Skeletal muscle cell (primary cell): Measurements from ENCODE around the gene STRN3.
"Not testable (repeated sequence)": the region's sequence is repeated elsewhere in the genome, so short reads cannot be mapped to it uniquely, and the experiment has no call there.

ENCODE experiments used
- DNase-seq: peaks from one replicate; pipeline ENCODE4 v3.0.0-alpha.2; 2010; ENCODE audit warnings: low read depth
- H3K4me3 ChIP-seq: 2 replicates; pipeline ENCODE4 v1.5.1; 2011; ENCODE audit warnings: low read depth, mild to moderate bottlenecking, control low read depth, low read length, moderate library complexity

STRN3 gene

GRCh38 chr14:30980106-30980704 lies 46.0 kb downstream of the STRN3 start:
- not testable (repeated sequence) for H3K4me3 ChIP-seq
- peak; percentile 32 for DNase-seq

DNA sequence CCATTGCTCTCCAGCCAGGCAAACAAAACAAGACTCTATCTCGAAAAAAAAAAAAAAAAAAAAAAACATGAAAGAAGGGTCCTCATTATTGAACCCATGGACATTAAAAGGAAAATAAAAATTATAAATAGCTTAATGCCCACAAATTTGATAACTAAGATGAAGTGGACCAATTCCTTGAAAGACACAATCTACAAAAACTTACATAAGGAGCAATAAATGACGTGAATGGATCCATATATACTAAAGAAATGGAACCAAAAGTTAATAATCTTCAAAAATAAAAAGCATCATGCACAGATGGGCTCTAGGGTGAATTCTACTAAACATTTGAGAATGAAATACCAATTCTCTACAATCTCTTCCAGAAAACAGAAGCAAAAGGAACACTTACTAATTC lies 48.4 kb downstream of the STRN3 start:
- no peak overlapping the region for H3K4me3 ChIP-seq
- no peak for DNase-seq

DNA sequence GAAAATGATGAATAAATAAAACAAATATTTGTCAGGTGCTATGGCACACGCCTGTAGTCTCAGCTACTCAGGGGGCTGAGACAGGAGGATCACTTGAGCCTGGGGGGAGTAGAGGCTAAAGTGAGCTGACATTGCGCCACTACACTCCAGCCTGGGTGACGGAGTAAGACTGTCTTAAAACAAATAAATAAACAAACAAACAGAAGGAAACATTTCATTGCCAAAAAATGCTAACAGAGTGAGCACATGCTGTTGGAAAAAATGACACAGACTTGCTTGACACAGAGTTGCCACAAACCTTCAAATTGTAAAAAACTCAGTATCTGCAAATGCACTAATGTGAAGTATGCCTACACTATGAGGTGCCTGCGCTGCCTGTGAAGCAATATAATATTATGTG lies 51.6 kb downstream of the STRN3 start:
- H3K4me3 ChIP-seq, result no peak overlapping the region
- DNase-seq, result no peak

DNA sequence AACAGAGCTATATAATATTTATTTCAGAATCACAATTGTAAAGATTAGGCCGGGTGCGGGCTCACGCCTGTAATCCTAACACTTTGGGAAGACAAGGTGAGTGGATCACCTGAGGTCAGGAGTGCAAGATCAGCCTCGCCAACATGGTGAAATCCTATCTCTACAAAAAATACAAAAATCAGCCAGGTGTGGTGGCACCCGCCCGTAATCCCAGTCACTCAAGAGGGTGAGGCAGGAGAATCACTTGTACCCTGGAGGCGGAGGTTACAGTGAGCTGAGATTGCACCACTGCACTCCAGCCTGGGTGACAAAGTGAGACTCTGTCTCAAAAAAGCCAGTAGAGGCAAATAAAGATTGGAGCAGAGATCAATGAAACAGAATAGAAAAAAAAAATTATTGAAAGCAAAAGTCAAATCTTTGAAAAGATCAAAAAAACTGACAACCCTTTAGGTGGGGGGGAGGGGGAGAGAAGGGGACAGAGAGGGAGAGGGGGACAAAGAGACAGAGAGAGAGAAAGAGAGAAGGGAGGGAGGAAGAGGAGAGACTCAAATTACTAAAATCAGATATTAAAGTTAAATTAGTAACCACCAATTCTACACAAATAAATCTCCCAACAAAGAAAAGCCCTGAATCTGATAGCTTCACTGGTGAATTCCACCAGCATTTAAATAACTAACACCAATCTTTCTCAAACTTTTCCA lies 53.1 kb downstream of the STRN3 start:
- DNase-seq, result no peak
- no peak overlapping the region for H3K4me3 ChIP-seq

- DNase-seq, H3K4me3 ChIP-seq: not testable (repeated sequence)
These were observed 54.0 kb downstream of the STRN3 start for GRCh38 chr14:30972036-30972732.

DNA sequence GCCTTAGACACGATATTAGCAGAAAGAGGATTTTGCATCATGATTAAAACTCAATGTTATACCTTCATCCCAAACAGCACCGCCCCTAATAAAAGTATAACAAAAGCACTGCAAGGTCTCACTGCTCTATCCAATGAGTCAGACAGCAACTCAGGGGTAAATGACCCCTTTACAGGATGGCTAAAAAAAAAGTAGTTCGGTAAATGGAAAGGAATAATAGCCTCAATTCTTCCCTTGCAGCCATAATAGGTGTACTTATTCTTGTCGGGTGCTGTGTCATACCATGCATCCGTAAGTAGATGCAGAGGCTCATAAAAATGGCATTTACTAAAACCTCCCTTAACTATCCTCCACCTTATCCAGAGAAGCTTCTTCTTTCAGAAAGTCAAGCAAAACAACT lies 54.6 kb downstream of the STRN3 start:
- H3K4me3 ChIP-seq, result no peak overlapping the region
- DNase-seq, result no peak

- not testable (repeated sequence) for H3K4me3 ChIP-seq, DNase-seq
These were observed 56.4 kb downstream of the STRN3 start for GRCh38 chr14:30969796-30970195.

DNA sequence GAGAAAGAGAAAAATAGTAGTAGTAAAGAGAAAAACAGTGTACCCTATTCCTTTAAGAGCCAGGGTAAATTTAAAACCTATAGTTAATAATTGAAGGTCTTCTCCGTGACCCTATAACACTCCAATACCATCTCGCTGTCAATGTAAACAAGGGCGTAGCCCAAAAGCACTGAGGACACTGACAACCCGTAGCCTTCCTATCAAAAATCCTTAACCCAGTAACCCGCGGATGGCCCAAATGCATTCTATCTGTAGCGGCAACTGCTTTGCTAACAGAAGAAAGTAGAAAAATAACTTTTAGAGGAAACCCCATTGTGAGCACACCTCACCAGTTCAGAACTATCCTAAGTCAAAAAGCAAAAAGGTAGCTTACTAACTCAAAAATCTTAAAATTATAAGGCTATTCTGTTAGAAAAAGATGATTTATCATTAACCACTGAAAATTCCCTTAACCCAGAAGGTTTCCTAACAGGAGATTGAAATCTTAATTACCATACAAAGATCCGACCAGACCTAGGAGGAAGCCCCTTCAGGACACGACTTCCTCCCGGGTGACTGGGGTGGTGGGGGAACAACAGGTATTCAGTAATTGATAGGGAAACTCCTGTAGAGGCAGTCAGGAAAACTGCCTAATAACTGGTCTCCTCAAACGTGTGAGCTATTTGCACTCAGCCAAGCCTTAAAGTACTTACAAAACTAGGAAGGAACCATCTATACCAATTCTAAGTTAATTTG lies 58.6 kb downstream of the STRN3 start:
- DNase-seq, result not testable (repeated sequence)

DNA sequence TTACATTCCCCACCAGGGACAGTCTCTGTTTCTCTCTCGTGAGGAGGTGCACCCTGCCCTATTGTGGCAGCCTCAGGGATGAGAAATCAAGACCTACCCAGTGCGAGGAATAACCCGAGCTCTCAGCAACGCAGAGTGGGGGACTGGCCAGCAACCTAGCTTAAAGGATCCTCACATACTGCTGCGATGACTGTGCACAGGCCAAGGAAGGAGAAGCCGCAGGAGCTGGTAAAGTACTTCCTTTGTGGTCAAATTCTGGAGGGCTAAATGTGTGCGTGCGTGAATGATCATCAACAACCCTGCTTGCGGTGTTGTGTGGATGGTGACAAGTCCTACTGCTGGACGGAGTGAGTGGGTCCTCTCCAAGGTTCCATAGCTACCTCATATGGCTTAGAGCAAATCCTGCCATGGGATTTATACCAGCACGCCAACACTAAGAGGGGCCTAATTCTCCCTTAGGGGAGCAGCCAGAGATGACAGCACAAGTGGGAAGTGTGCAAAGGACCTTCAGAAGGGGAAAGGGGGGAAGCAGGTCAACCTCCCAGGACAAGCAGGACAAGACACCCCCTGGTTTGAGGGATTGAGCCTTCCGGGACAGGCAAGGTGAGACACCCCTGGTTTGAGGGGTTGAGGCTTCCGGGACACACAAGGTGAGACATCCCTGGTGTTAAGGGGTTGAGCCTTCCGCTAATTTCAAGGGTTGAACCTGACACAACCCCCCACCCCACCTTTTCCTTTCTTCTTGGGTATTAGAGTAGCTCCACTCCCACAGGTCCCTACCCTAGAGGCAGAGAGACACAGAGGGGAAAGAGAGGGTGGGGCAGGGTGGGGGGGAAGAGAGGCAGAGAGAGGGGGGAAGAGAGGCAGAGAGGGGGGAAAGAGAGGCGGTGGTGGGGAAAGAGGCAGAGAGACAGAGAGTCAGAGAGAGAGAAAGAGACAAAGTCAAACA lies 59.5 kb downstream of the STRN3 start:
- no peak for DNase-seq
- H3K4me3 ChIP-seq, result no peak overlapping the region

More for the DNA sequence above, 58.6 kb downstream of the STRN3 start:
- not testable (repeated sequence) for H3K4me3 ChIP-seq

DNA sequence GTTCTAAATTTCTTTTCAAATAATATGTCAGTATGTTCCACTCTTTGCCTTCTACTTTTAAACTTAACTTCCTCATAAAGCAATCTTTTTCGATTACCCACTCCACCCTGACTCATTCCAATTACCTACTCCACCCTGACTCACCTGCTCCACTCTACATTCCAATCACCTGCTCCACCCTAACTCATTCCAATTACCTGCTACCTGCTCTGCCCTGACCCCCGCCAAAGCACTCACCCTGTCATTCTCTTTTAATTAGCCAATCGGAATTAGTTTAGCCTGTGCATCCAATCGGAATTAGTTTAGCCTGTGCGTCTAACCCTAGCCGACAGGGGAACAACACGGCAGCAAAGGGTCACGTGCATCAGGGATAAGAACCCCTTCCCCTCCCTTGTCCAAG lies 60.3 kb downstream of the STRN3 start:
- not testable (repeated sequence) for H3K4me3 ChIP-seq, DNase-seq

GRCh38 chr14:30962537-30962936 lies 63.6 kb downstream of the STRN3 start:
- DNase-seq, H3K4me3 ChIP-seq: not testable (repeated sequence)

- no peak overlapping the region for H3K4me3 ChIP-seq
- no peak for DNase-seq
These were observed 64.8 kb downstream of the STRN3 start for GRCh38 chr14:30961330-30961729.

DNA sequence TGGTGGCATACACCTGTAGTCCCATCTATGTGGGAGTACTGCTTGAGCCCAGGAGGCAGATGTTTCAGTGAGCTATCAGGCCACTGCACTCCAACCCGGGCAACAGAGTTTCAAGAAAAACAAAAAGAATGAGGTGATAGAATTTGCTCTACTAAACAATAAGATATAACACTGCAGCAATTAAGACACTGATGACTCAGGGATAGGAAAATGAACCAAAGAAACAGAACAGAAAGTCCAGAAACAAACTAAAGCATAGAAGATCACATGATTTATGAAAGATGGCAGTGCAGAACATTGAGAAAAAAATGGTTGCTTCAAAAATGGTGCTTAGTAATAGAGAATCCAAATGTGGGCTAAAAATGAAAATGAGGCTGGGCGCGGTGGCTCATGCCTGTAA lies 66.0 kb downstream of the STRN3 start:
- DNase-seq, result no peak

GRCh38 chr14:30958555-30959407 lies 67.4 kb downstream of the STRN3 start:
- no peak overlapping the region for H3K4me3 ChIP-seq
- DNase-seq, result no peak

More for the DNA sequence above, 66.0 kb downstream of the STRN3 start:
- no peak overlapping the region for H3K4me3 ChIP-seq

DNA sequence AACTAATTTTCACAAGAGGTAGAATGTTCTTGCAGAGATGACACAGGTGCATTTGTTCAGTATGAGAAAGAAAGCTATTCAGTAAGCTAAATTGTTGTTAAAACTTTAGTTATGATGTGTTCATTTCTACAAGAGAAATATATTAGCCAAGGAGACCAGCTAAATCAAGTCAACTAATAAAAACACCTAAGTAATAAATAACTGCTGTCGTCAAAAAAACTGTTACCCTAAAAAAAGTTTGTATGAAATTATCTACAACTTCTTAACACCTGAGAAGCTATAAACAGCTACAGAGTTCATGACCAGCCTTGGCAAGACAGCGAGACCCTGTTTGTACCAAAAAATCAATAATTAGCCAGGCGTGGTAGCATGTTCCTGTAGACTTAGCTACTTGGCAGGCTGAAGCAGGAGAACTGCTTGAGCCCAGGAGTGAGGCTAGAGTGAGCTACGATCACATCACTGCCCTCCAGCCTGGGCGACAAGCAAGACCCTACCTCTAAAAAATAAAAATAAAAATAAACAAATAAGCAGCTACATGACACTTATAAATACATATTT lies 68.3 kb downstream of the STRN3 start:
- H3K4me3 ChIP-seq, result no peak overlapping the region
- DNase-seq, result no peak

- no peak overlapping the region for H3K4me3 ChIP-seq
- no peak for DNase-seq
These were observed 76.5 kb downstream of the STRN3 start for GRCh38 chr14:30949651-30950050.

GRCh38 chr14:30943694-30944093 lies 82.5 kb downstream of the STRN3 start:
- no peak overlapping the region for H3K4me3 ChIP-seq
- no peak for DNase-seq

- DNase-seq, result no peak
- H3K4me3 ChIP-seq, result no peak overlapping the region
These were observed 85.3 kb downstream of the STRN3 start for GRCh38 chr14:30940886-30941285.
